ENCODE measurements around the gene PRMT5. TPM values are rescaled to one million over a fixed set of nuclear protein-coding genes. Genes with fewer than 3 reads are reported as not detected.

Gene PRMT5
- total RNA-seq, 1 donor from 2014 or later, result 65.6 TPM

- Histone ChIP-seq H3K27me3 (no peaks in the 10 kb centered on the region), H3K27ac (no peak overlapping the region), H3K4me3 (no peak overlapping the region), H3K36me3 (peaks cover 0 to 12% of the 10 kb centered on the region in 2 donors), H3K9me3 (no peaks in the 10 kb centered on the region), H3K4me1 (no peaks in the 10 kb centered on the region)
- intact Hi-C loops (cut with DNase I), result no loop called here
- TF ChIP-seq POLR2A (IDR thresholded peaks at IDR 0.05) (no peak), POLR2AphosphoS5 (IDR thresholded peaks at IDR 0.05; ENCODE audit: insufficient read depth in 1 of 2, low read depth in 1 of 2) (no peak), CTCF (IDR thresholded peaks at IDR 0.05) (no peak)
- DNase-seq (ENCODE audit: extremely low spot score in 2 of 2), result no peak
These were observed 32.4 kb downstream of the PRMT5 start for GRCh38 chr14:22896760-22897159.

GRCh38 chr14:22896356-22896755, 32.8 kb downstream of the PRMT5 start:
- no peak for DNase-seq (ENCODE audit: extremely low spot score in 2 of 2)
- intact Hi-C loops (cut with DNase I), result no loop called here

GRCh38 chr14:22895402-22895801, 33.8 kb downstream of the PRMT5 start:
- H3K9me3 ChIP-seq, result no peaks in the 10 kb centered on the region
- no peak for TF ChIP-seq POLR2A (IDR thresholded peaks at IDR 0.05)
- no peaks in the 10 kb centered on the region for H3K36me3 ChIP-seq
- no peaks in the 10 kb centered on the region for H3K4me1 ChIP-seq
- no peak overlapping the region for H3K27ac ChIP-seq
- intact Hi-C loops (cut with DNase I), result no loop called here
- no peaks in the 10 kb centered on the region for H3K27me3 ChIP-seq
- H3K4me3 ChIP-seq, result no peak overlapping the region
- no peak for DNase-seq (ENCODE audit: extremely low spot score in 2 of 2)

More at GRCh38 chr14:22896356-22896755, 32.8 kb downstream of the PRMT5 start:
- Histone ChIP-seq H3K4me1 (no peaks in the 10 kb centered on the region), H3K27me3 (no peaks in the 10 kb centered on the region), H3K27ac (no peak overlapping the region), H3K9me3 (no peaks in the 10 kb centered on the region), H3K36me3 (peaks cover 0 to 7% of the 10 kb centered on the region in 2 donors), H3K4me3 (no peak overlapping the region)
- TF ChIP-seq CTCF (IDR thresholded peaks at IDR 0.05), result no peak
- TF ChIP-seq POLR2A (IDR thresholded peaks at IDR 0.05), result no peak

GRCh38 chr14:22893706-22894105, 35.5 kb downstream of the PRMT5 start:
- Histone ChIP-seq H3K27ac (no peak overlapping the region), H3K4me3 (no peak overlapping the region), H3K36me3 (no peaks in the 10 kb centered on the region), H3K4me1 (no peaks in the 10 kb centered on the region), H3K9me3 (no peaks in the 10 kb centered on the region), H3K27me3 (no peaks in the 10 kb centered on the region)
- TF ChIP-seq POLR2AphosphoS5 (IDR thresholded peaks at IDR 0.05; ENCODE audit: insufficient read depth in 1 of 2, low read depth in 1 of 2), result no peak
- no peak for TF ChIP-seq CTCF (IDR thresholded peaks at IDR 0.05)
- no peak for TF ChIP-seq POLR2A (IDR thresholded peaks at IDR 0.05)
- no peak for DNase-seq (ENCODE audit: extremely low spot score in 2 of 2)
- intact Hi-C loops (cut with DNase I), result no loop called here

GRCh38 chr14:22892488-22892887, 36.7 kb downstream of the PRMT5 start:
- no peaks in the 10 kb centered on the region for H3K9me3 ChIP-seq
- intact Hi-C loops (cut with DNase I), result no loop called here

More at GRCh38 chr14:22892488-22892887, 36.7 kb downstream of the PRMT5 start:
- TF ChIP-seq POLR2AphosphoS5 (IDR thresholded peaks at IDR 0.05; ENCODE audit: insufficient read depth in 1 of 2, low read depth in 1 of 2) (no peak), CTCF (IDR thresholded peaks at IDR 0.05) (no peak), POLR2A (IDR thresholded peaks at IDR 0.05) (no peak)
- no peak overlapping the region for H3K4me3 ChIP-seq
- peaks cover 7% of the 10 kb centered on the region for H3K4me1 ChIP-seq
- no peak for DNase-seq (ENCODE audit: extremely low spot score in 2 of 2)
- no peaks in the 10 kb centered on the region for H3K27me3 ChIP-seq
- no peaks in the 10 kb centered on the region for H3K36me3 ChIP-seq
- H3K27ac ChIP-seq, result no peak overlapping the region
